ENCODE measurements around the gene STXBP6. TPM values are rescaled to one million over a fixed set of nuclear protein-coding genes. Genes with fewer than 3 reads are reported as not detected.

STXBP6 gene
- total RNA-seq = not detected

- Mint-ChIP-seq H3K4me1 (peaks cover 12% of the 10 kb centered on the region), H3K36me3 (no peaks in the 10 kb centered on the region), H3K27ac (no peak within 1 kb of the TSS), H3K27me3 (peaks cover 61% of the 10 kb centered on the region), H3K4me3 (peak within 1 kb of the TSS; percentile 27), H3K9me3 (ENCODE audit: low read depth) (no peaks in the 10 kb centered on the region)
- CTCF ChIA-PET = no interaction called here
- DNase-seq (no peak), ATAC-seq (no peak)
Measured at GRCh38 chr14:25049568-25050268, at the start of gene STXBP6. Gene STXBP6, minus strand, starts transcription at chr14:25050147. Its CDS starts 75,329 bp downstream, at chr14:24974818.

GRCh38 chr14:25097120-25097519 is 47.2 kb upstream of the STXBP6 start:
- H3K27me3 Mint-ChIP-seq = peaks cover 19% of the 10 kb centered on the region
- H3K4me3 Mint-ChIP-seq = no peak overlapping the region
- ATAC-seq = no peak
- H3K4me1 Mint-ChIP-seq = no peaks in the 10 kb centered on the region
- CTCF ChIA-PET = no interaction called here
- no peaks in the 10 kb centered on the region for H3K36me3 Mint-ChIP-seq
- DNase-seq = no peak
- no peak overlapping the region for H3K27ac Mint-ChIP-seq
- H3K9me3 Mint-ChIP-seq (ENCODE audit: low read depth) = no peaks in the 10 kb centered on the region

GRCh38 chr14:25095736-25096437 is 45.9 kb upstream of the STXBP6 start:
- Mint-ChIP-seq H3K4me1 (no peaks in the 10 kb centered on the region), H3K27ac (no peak overlapping the region), H3K36me3 (no peaks in the 10 kb centered on the region), H3K9me3 (ENCODE audit: low read depth) (no peaks in the 10 kb centered on the region), H3K27me3 (peaks cover 23% of the 10 kb centered on the region), H3K4me3 (no peak overlapping the region)
- CTCF ChIA-PET = no interaction called here
- ATAC-seq (no peak), DNase-seq (no peak)

- ATAC-seq (no peak), DNase-seq (no peak)
- Mint-ChIP-seq H3K4me1 (no peaks in the 10 kb centered on the region), H3K9me3 (ENCODE audit: low read depth) (no peaks in the 10 kb centered on the region), H3K4me3 (no peak overlapping the region), H3K27ac (no peak overlapping the region), H3K36me3 (no peaks in the 10 kb centered on the region), H3K27me3 (peaks cover 32% of the 10 kb centered on the region)
- CTCF ChIA-PET = no interaction called here
Measured at GRCh38 chr14:25094171-25094907, 44.4 kb upstream of the STXBP6 start.

GRCh38 chr14:25092258-25092740 is 42.4 kb upstream of the STXBP6 start:
- Mint-ChIP-seq H3K4me3 (no peak overlapping the region), H3K27me3 (peaks cover 36% of the 10 kb centered on the region), H3K27ac (no peak overlapping the region), H3K4me1 (no peaks in the 10 kb centered on the region), H3K36me3 (no peaks in the 10 kb centered on the region), H3K9me3 (ENCODE audit: low read depth) (no peaks in the 10 kb centered on the region)
- no peak for ATAC-seq
- DNase-seq = no peak
- CTCF ChIA-PET = no interaction called here

GRCh38 chr14:25090716-25091454 is 40.9 kb upstream of the STXBP6 start:
- Mint-ChIP-seq H3K9me3 (ENCODE audit: low read depth) (no peaks in the 10 kb centered on the region), H3K36me3 (no peaks in the 10 kb centered on the region), H3K27ac (no peak overlapping the region), H3K4me3 (no peak overlapping the region), H3K27me3 (peaks cover 44% of the 10 kb centered on the region), H3K4me1 (no peaks in the 10 kb centered on the region)
- no peak for DNase-seq
- CTCF ChIA-PET = interaction anchor here (0.6 kb wide), 1 partner anchor 56 kb away, joined by 4 read pairs; no protein-coding TSS in a partner anchor
- no peak for ATAC-seq

- Mint-ChIP-seq H3K36me3 (no peaks in the 10 kb centered on the region), H3K4me3 (no peak overlapping the region)
- no peak for ATAC-seq
Measured at GRCh38 chr14:25090256-25090655, 40.3 kb upstream of the STXBP6 start.

GRCh38 chr14:25089496-25089895 is 39.5 kb upstream of the STXBP6 start:
- Mint-ChIP-seq H3K27me3 (peaks cover 40% of the 10 kb centered on the region), H3K27ac (no peak overlapping the region), H3K36me3 (no peaks in the 10 kb centered on the region), H3K4me3 (no peak overlapping the region), H3K9me3 (ENCODE audit: low read depth) (no peaks in the 10 kb centered on the region), H3K4me1 (no peaks in the 10 kb centered on the region)
- DNase-seq = no peak
- CTCF ChIA-PET = no interaction called here
- ATAC-seq = no peak

More at GRCh38 chr14:25090256-25090655, 40.3 kb upstream of the STXBP6 start:
- Mint-ChIP-seq H3K4me1 (no peaks in the 10 kb centered on the region), H3K9me3 (ENCODE audit: low read depth) (no peaks in the 10 kb centered on the region), H3K27me3 (peaks cover 45% of the 10 kb centered on the region), H3K27ac (no peak overlapping the region)
- CTCF ChIA-PET = interaction anchor here (0.6 kb wide), 1 partner anchor 55 kb away, joined by 4 read pairs; no protein-coding TSS in a partner anchor
- DNase-seq = no peak

GRCh38 chr14:25086821-25087396 is 37.0 kb upstream of the STXBP6 start:
- H3K9me3 Mint-ChIP-seq (ENCODE audit: low read depth) = no peaks in the 10 kb centered on the region
- no peak overlapping the region for H3K27ac Mint-ChIP-seq
- H3K36me3 Mint-ChIP-seq = no peaks in the 10 kb centered on the region
- H3K4me1 Mint-ChIP-seq = no peaks in the 10 kb centered on the region
- no peak overlapping the region for H3K4me3 Mint-ChIP-seq
- CTCF ChIA-PET = interaction anchor here (0.7 kb wide), 1 partner anchor 29 kb away, joined by 3 read pairs; no protein-coding TSS in a partner anchor
- H3K27me3 Mint-ChIP-seq = peaks cover 35% of the 10 kb centered on the region
- no peak for ATAC-seq
- no peak for DNase-seq

- DNase-seq = no peak
- Mint-ChIP-seq H3K4me3 (no peak overlapping the region), H3K36me3 (no peaks in the 10 kb centered on the region), H3K27me3 (peaks cover 35% of the 10 kb centered on the region), H3K4me1 (no peaks in the 10 kb centered on the region), H3K27ac (no peak overlapping the region), H3K9me3 (ENCODE audit: low read depth) (no peaks in the 10 kb centered on the region)
- no peak for ATAC-seq
- CTCF ChIA-PET = no interaction called here
Measured at GRCh38 chr14:25086081-25086480, 36.1 kb upstream of the STXBP6 start.

GRCh38 chr14:25080682-25081081 is 30.7 kb upstream of the STXBP6 start:
- no peaks in the 10 kb centered on the region for H3K4me1 Mint-ChIP-seq
- no peaks in the 10 kb centered on the region for H3K36me3 Mint-ChIP-seq
- peaks cover 19% of the 10 kb centered on the region for H3K27me3 Mint-ChIP-seq
- H3K9me3 Mint-ChIP-seq (ENCODE audit: low read depth) = no peaks in the 10 kb centered on the region
- no peak for DNase-seq
- H3K27ac Mint-ChIP-seq = no peak overlapping the region
- H3K4me3 Mint-ChIP-seq = no peak overlapping the region
- ATAC-seq = no peak
- CTCF ChIA-PET = no interaction called here

GRCh38 chr14:25079311-25079710 is 29.4 kb upstream of the STXBP6 start:
- H3K27me3 Mint-ChIP-seq = peaks cover 20% of the 10 kb centered on the region
- H3K36me3 Mint-ChIP-seq = no peaks in the 10 kb centered on the region
- no peaks in the 10 kb centered on the region for H3K4me1 Mint-ChIP-seq
- no peak for ATAC-seq
- no peaks in the 10 kb centered on the region for H3K9me3 Mint-ChIP-seq (ENCODE audit: low read depth)
- H3K27ac Mint-ChIP-seq = no peak overlapping the region
- DNase-seq = no peak
- CTCF ChIA-PET = no interaction called here
- no peak overlapping the region for H3K4me3 Mint-ChIP-seq
